ENCODE data around the gene TMPRSS4. TPM values are rescaled to one million over a fixed set of nuclear protein-coding genes. Genes with fewer than 3 reads are reported as not detected.

Gene TMPRSS4
- total RNA-seq, 1 experiment from 2014 or later, result 1.4 TPM

DNA sequence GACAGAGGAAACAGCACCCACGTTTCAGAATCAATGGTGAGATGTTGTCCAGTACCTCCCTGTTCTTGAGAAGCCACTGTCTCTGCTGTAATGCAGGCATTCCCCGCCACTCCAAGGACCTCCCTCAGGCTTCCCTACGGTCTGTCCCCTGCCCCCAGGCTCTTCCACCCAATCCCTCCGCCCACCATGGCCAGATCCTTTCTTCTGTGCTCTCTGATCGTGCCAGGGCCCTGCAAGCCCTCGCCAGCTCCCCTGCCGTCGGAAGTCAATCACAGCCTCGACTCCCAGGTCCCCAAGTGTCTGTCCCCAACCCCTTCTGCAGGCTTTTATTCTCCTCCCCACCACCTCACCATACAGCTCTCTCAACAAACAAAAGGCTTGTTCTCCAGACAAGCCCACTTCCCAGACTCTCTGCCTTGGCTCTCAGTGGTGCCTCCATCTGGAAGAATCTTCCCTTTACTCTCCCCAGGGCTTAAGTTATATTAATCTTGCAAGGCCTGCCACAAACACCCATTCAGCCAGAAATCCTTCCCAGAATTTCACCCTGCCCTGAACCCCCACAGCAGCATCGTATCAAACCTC lies 62.1 kb downstream of the TMPRSS4 start (continued):
- no peak for TF ChIP-seq CBFB (CRISPR knock-in tag; IDR thresholded peaks at IDR 0.05; ENCODE audit: low read depth)

DNA sequence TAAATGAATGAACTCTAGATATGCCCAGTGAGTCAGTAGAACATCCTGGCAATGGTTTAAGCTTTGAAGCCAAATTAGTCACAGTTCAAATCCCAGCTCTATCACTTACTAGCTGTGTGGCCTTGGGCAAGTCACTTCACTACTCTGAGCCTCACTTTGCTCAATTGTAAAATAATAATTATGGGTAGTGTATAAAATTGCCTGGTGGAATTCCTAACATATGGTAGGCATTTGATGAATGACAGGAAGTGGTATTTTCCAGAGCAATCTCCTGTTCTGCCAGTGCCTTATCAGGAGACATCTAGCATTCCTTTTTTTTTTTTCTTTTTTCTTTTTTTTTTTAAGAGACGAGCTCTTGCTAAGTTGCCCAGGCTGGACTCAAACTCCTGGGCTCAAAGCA lies 62.7 kb downstream of the TMPRSS4 start:
- no peak overlapping the region for H3K27ac Mint-ChIP-seq
- H3K27me3 Mint-ChIP-seq (ENCODE audit: low read depth), result peaks cover 18% of the 10 kb centered on the region
- peaks cover 9% of the 10 kb centered on the region for H3K4me1 Mint-ChIP-seq
- no peaks in the 10 kb centered on the region for H3K9me3 Mint-ChIP-seq
- ChIA-PET CTCF (interaction anchor here (1.0 to 1.6 kb wide), 6 partner anchors 32 to 332 kb away, joined by 3 to 6 read pairs (median 4); no protein-coding TSS in a partner anchor), POLR2A (interaction anchor here (0.6 kb wide), 1 partner anchor 546 kb away, joined by 3 read pairs; no protein-coding TSS in a partner anchor)
- DNase-seq (ENCODE audit: low spot score) (no peak), ATAC-seq (no peak)
- H3K4me3 Mint-ChIP-seq, result no peak overlapping the region
- no peaks in the 10 kb centered on the region for H3K36me3 Mint-ChIP-seq
- TF ChIP-seq NR3C1 (CRISPR knock-in tag; conservative IDR thresholded peaks at IDR 0.05; ENCODE audit: low read depth) (no peak), ZNF281 (CRISPR knock-in tag; IDR thresholded peaks at IDR 0.05) (no peak), IRF1 (CRISPR knock-in tag; IDR thresholded peaks at IDR 0.05) (no peak), SP1 (CRISPR knock-in tag; conservative IDR thresholded peaks at IDR 0.05) (no peak), USF1 (CRISPR knock-in tag; IDR thresholded peaks at IDR 0.05) (no peak), ZNF121 (CRISPR knock-in tag; IDR thresholded peaks at IDR 0.05) (no peak)
- TF ChIP-seq, protein P1, sequence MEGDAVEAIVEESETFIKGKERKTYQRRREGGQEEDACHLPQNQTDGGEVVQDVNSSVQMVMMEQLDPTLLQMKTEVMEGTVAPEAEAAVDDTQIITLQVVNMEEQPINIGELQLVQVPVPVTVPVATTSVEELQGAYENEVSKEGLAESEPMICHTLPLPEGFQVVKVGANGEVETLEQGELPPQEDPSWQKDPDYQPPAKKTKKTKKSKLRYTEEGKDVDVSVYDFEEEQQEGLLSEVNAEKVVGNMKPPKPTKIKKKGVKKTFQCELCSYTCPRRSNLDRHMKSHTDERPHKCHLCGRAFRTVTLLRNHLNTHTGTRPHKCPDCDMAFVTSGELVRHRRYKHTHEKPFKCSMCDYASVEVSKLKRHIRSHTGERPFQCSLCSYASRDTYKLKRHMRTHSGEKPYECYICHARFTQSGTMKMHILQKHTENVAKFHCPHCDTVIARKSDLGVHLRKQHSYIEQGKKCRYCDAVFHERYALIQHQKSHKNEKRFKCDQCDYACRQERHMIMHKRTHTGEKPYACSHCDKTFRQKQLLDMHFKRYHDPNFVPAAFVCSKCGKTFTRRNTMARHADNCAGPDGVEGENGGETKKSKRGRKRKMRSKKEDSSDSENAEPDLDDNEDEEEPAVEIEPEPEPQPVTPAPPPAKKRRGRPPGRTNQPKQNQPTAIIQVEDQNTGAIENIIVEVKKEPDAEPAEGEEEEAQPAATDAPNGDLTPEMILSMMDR (IDR thresholded peaks at IDR 0.05), result no peak

- H3K27me3 Mint-ChIP-seq (ENCODE audit: low read depth), result peaks cover 36% of the 10 kb centered on the region
- TF ChIP-seq NFE2L1 (CRISPR knock-in tag; IDR thresholded peaks at IDR 0.05), result no peak
- TF ChIP-seq NR3C1 (CRISPR knock-in tag; conservative IDR thresholded peaks at IDR 0.05; ENCODE audit: low read depth), result no peak
- no peak for TF ChIP-seq NFATC4 (CRISPR knock-in tag; IDR thresholded peaks at IDR 0.05)
- TF ChIP-seq, protein P2, sequence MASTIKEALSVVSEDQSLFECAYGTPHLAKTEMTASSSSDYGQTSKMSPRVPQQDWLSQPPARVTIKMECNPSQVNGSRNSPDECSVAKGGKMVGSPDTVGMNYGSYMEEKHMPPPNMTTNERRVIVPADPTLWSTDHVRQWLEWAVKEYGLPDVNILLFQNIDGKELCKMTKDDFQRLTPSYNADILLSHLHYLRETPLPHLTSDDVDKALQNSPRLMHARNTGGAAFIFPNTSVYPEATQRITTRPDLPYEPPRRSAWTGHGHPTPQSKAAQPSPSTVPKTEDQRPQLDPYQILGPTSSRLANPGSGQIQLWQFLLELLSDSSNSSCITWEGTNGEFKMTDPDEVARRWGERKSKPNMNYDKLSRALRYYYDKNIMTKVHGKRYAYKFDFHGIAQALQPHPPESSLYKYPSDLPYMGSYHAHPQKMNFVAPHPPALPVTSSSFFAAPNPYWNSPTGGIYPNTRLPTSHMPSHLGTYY (CRISPR knock-in tag; IDR thresholded peaks at IDR 0.05), result no peak
- no peak for TF ChIP-seq ATF3 (CRISPR knock-in tag; conservative IDR thresholded peaks at IDR 0.05)
- TF ChIP-seq PRRX2 (CRISPR knock-in tag; IDR thresholded peaks at IDR 0.05), result no peak
- TF ChIP-seq, protein P1 (IDR thresholded peaks at IDR 0.05), result no peak
- TF ChIP-seq, protein P3, sequence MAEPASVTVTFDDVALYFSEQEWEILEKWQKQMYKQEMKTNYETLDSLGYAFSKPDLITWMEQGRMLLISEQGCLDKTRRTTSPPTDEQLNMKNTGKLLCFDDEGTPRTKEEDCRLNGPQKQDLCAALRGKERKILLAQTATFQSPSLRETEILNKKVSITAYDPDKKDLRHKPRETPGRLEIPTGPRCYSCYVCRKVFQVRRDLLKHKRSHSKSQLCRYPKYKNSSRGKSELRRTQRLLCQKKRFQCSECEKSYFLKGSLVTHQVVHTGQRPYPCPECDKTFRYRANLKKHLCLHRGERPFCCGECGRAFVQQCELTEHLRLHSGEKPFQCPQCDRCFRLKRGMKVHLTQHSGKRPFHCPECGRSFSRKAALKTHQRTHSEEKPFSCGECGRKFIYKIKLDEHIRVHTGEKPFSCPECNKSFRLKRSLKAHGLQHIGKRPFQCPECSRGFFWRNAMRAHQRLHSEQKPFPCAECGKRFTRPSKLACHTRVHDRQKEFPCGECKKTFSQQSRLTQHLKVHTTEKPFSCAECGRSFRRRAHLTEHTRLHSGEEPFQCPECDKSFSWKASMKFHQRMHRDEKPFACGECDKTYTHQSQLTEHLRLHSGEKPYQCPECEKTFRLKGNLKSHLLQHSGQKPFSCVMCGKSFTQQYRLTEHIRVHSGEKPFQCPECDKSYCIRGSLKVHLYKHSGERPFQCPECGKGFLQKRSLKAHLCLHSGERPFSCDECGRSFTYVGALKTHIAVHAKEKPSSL (CRISPR knock-in tag; conservative IDR thresholded peaks at IDR 0.05), result no peak
- TF ChIP-seq, protein P4, sequence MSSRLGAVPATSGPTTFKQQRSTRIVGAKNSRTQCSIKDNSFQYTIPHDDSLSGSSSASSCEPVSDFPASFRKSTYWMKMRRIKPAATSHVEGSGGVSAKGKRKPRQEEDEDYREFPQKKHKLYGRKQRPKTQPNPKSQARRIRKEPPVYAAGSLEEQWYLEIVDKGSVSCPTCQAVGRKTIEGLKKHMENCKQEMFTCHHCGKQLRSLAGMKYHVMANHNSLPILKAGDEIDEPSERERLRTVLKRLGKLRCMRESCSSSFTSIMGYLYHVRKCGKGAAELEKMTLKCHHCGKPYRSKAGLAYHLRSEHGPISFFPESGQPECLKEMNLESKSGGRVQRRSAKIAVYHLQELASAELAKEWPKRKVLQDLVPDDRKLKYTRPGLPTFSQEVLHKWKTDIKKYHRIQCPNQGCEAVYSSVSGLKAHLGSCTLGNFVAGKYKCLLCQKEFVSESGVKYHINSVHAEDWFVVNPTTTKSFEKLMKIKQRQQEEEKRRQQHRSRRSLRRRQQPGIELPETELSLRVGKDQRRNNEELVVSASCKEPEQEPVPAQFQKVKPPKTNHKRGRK (CRISPR knock-in tag; IDR thresholded peaks at IDR 0.05; ENCODE audit: borderline replicate concordance), result no peak
- no peak for TF ChIP-seq OVOL2 (CRISPR knock-in tag; IDR thresholded peaks at IDR 0.05; ENCODE audit: borderline replicate concordance)
- TF ChIP-seq NFYB (CRISPR knock-in tag; conservative IDR thresholded peaks at IDR 0.05; ENCODE audit: low read depth), result no peak
- no peak for TF ChIP-seq GRHL2 (CRISPR knock-in tag; IDR thresholded peaks at IDR 0.05; ENCODE audit: insufficient replicate concordance, severe bottlenecking)
These were observed 65.2 kb downstream of the TMPRSS4 start for GRCh38 chr11:118142081-118142480.

More at GRCh38 chr11:118142081-118142480, 65.2 kb downstream of the TMPRSS4 start:
- Mint-ChIP-seq H3K9me3 (no peaks in the 10 kb centered on the region), H3K4me1 (peaks cover 12% of the 10 kb centered on the region), H3K36me3 (no peaks in the 10 kb centered on the region), H3K4me3 (no peak overlapping the region), H3K27ac (no peak overlapping the region)
- POLR2A ChIA-PET, result no interaction called here
- DNase-seq (ENCODE audit: low spot score) (no peak), ATAC-seq (no peak)
- CTCF ChIA-PET, result interaction anchor here (9.0 kb wide), 1 partner anchor 29 kb away, joined by 153 read pairs; no protein-coding TSS in a partner anchor

Data from WTC11 (cell line).